HEK293T (cell line): ENCODE measurements around the gene RRP1B.

Source experiments
- CTCF ChIA-PET: fragments of 350-600 bp; formaldehyde crosslinking; extraction: SDS; loops from one replicate; lab custom pipeline; 2021; ENCODE audit warnings: antibody characterized with exemption, inconsistent platforms; lab: Yijun Ruan, JAX
- POLR2A ChIA-PET: fragments of 350-600 bp; formaldehyde crosslinking; extraction: SDS; loops from one replicate; lab custom pipeline; 2020; ENCODE audit warnings: antibody characterized with exemption, inconsistent platforms; lab: Yijun Ruan, JAX
- DNase-seq: peaks from one replicate; pipeline ENCODE4 v3.0.0; 2012; ENCODE audit warnings: mixed read lengths; ENCODE audit errors: extremely low spot score
- ARNT ChIP-seq: fragments of 450-650 bp; IDR thresholded peaks from 2 replicates; pipeline ENCODE4 v1.6.1; 2017; ENCODE audit warnings: mild to moderate bottlenecking
- BHLHE40 ChIP-seq: fragments of 450-650 bp; IDR thresholded peaks from 2 replicates; pipeline ENCODE4 v1.6.1; 2016; ENCODE audit warnings: mild to moderate bottlenecking, moderate library complexity, borderline replicate concordance
- CTBP1 ChIP-seq: fragments of 450-650 bp; IDR thresholded peaks from 2 replicates; pipeline ENCODE4 v1.6.1; 2016; ENCODE audit warnings: borderline replicate concordance
- ELF4 ChIP-seq: fragments of 450-650 bp; IDR thresholded peaks from 2 replicates; pipeline ENCODE4 v1.6.1; 2017; ENCODE audit warnings: antibody characterized with exemption
- FOXA1 ChIP-seq: fragments of 450-650 bp; IDR thresholded peaks from 2 replicates; pipeline ENCODE4 v1.6.1; 2016; ENCODE audit warnings: mild to moderate bottlenecking
- FOXK2 ChIP-seq: fragments of 450-650 bp; IDR thresholded peaks from 2 replicates; pipeline ENCODE4 v1.6.1; 2016; ENCODE audit warnings: mild to moderate bottlenecking
- FOXM1 ChIP-seq: fragments of 450-650 bp; IDR thresholded peaks from 2 replicates; pipeline ENCODE4 v1.6.1; 2017; ENCODE audit warnings: mild to moderate bottlenecking, borderline replicate concordance
- L3MBTL2 ChIP-seq: fragments of 450-650 bp; conservative IDR thresholded peaks from 2 replicates; pipeline ENCODE4 v1.6.1; 2016; ENCODE audit warnings: mild to moderate bottlenecking
- LEF1 ChIP-seq: fragments of 450-650 bp; IDR thresholded peaks from 2 replicates; pipeline ENCODE4 v1.6.1; 2017; ENCODE audit warnings: mild to moderate bottlenecking, borderline replicate concordance
- NFRKB ChIP-seq: fragments of 450-650 bp; IDR thresholded peaks from 2 replicates; pipeline ENCODE4 v1.6.1; 2016; ENCODE audit warnings: mild to moderate bottlenecking, moderate library complexity
- SP1 ChIP-seq: fragments of 450-650 bp; IDR thresholded peaks from 2 replicates; pipeline ENCODE4 v1.6.1; 2017
- SUZ12 ChIP-seq: fragments of 450-650 bp; IDR thresholded peaks from 2 replicates; pipeline ENCODE4 v1.6.1; 2016; ENCODE audit warnings: mild to moderate bottlenecking
- TARDBP ChIP-seq: fragments of 450-650 bp; IDR thresholded peaks from 2 replicates; pipeline ENCODE4 v1.6.1; 2016
- ZNF384 ChIP-seq: fragments of 450-650 bp; IDR thresholded peaks from 2 replicates; pipeline ENCODE4 v1.6.1; 2016
- TF ChIP-seq, protein P1 (sequence below): fragments of 450-650 bp; IDR thresholded peaks from 2 replicates; pipeline ENCODE4 v1.6.1; 2016

Gene RRP1B

DNA sequence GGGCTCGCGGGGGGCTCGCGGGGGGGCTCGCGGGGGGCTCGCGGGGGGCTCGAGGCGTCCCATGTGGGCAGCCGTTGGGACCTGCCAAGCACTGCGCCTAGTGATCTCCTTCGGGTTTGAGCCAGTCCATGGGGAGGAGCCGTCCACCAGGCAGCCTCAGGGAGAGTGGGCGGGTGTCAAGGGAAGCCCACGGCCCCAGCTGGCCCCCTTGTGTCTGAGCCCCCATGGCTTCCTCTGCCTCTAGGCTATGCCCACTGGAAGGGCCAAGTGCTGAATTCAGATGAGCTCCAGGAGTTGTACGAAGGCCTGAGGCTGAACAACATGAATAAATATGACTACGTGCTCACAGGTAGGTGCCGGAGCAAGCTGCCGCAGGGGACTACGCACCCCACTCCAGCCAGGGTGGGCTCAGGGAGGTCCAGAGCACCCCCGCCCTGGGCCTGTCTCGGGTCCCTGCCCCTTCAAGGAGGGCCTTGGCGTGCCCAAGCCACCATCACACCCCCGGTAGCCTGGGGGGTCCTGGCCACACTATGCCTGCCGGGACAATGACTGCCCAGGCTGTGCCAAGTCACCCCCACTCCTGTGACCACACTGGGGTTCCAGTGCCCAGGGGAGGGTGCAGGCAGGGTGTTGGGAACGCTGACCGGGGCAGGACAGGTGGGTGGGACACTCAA, 82.2 kb downstream of the RRP1B start:
- DNase-seq: no peak
- CTCF ChIA-PET: no interaction called here
- POLR2A ChIA-PET: interaction anchor here (1.2 kb wide), 1 partner anchor 13 kb away, joined by 6 read pairs; no protein-coding TSS in a partner anchor
- TF ChIP-seq ELF4: no peak
- no peak for TF ChIP-seq ZNF384
- no peak for TF ChIP-seq TARDBP
- TF ChIP-seq, protein P1, sequence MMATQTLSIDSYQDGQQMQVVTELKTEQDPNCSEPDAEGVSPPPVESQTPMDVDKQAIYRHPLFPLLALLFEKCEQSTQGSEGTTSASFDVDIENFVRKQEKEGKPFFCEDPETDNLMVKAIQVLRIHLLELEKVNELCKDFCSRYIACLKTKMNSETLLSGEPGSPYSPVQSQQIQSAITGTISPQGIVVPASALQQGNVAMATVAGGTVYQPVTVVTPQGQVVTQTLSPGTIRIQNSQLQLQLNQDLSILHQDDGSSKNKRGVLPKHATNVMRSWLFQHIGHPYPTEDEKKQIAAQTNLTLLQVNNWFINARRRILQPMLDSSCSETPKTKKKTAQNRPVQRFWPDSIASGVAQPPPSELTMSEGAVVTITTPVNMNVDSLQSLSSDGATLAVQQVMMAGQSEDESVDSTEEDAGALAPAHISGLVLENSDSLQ: no peak
- TF ChIP-seq FOXK2: no peak
- no peak for TF ChIP-seq L3MBTL2
- TF ChIP-seq SUZ12: no peak
- no peak for TF ChIP-seq ARNT
- no peak for TF ChIP-seq FOXM1
- no peak for TF ChIP-seq CTBP1
- no peak for TF ChIP-seq SP1

DNA sequence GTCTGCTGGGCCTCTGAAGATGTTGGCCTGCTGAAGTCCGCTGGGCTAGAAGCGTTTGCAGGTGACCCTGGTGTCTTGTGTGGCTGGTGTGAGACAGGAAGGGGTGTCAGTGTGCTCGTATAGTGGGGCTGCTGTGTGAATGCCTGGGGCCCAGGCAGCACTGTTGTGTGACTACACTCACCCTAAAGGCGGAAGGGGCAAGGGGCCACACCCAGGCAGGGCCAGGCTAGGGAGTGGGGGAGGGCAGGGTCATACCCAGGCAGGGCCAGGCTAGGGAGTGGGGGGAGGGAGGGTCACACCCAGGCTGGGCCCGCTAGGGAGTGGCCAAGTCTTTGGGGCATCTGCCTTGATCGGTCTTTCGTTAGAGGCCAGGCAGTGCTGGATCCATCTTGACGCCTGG, 84.6 kb downstream of the RRP1B start:
- TF ChIP-seq FOXK2: no peak
- POLR2A ChIA-PET: no interaction called here

DNA sequence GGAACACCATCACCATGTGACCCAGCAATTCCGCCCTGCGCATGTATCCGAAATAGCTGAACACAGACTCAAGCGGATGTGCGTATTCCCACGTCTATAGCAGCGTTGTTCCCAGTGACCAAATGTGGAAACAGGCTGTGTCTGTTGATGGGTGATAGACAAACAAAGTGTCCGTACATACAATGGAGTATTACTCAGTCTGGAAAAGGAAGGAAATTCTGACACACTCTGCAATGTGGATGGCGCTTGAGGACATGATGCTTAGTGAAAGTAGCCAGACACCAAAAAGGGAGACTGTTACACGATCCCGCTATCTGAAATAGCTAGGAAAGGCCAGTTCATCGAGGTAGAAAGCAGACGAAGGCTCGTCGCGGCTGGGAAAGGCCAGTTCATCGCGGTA, 85.4 kb downstream of the RRP1B start:
- ChIA-PET POLR2A (no interaction called here), CTCF (no interaction called here)
- no peak for DNase-seq
- TF ChIP-seq ZNF384: no peak
- TF ChIP-seq ARNT: no peak
- TF ChIP-seq SUZ12: no peak
- no peak for TF ChIP-seq SP1
- TF ChIP-seq LEF1: no peak
- no peak for TF ChIP-seq CTBP1
- TF ChIP-seq FOXA1: no peak
- no peak for TF ChIP-seq FOXK2
- no peak for TF ChIP-seq BHLHE40
- no peak for TF ChIP-seq L3MBTL2
- TF ChIP-seq NFRKB: no peak
- TF ChIP-seq ELF4: no peak

More for the DNA sequence above, 84.6 kb downstream of the RRP1B start:
- CTCF ChIA-PET: no interaction called here
- no peak for DNase-seq
